Caco-2 (cell line): ENCODE data around the gene DNAJB4. TPM values are rescaled to one million over a fixed set of nuclear protein-coding genes. Genes with fewer than 3 reads are reported as not detected.

Experiments
- BruUV-seq: library from RNA; stranded (reverse); fragments of 400-500 nt; replicated peaks from 2 replicates; lab custom pipeline; 2021; lab: Mats Ljungman, UMichigan
- CTCF ChIA-PET: fragments of 300-600 bp; sonication (Branson Sonifier 250); formaldehyde crosslinking; loops from one replicate; lab custom pipeline; 2022; ENCODE audit warnings: antibody characterized with exemption; lab: Charles Lee
- POLR2A ChIA-PET: fragments of 300-600 bp; sonication (Branson Sonifier 250); formaldehyde crosslinking; loops from one replicate; lab custom pipeline; 2022; ENCODE audit warnings: antibody characterized with exemption; lab: Charles Lee
- DNase-seq, 2 experiments: peaks; one replicate each; pipeline versions ENCODE4 v3.0.0 to v3.0.0-alpha.2; 2020 to 2022
- H3K27me3 ChIP-seq: replicated peaks from 2 replicates; pipeline ENCODE4 v1.6.0; 2011; ENCODE audit warnings: low read length; ENCODE audit not compliant: control insufficient read depth, insufficient read depth
- H3K36me3 ChIP-seq: 2 replicates; pipeline ENCODE4 v1.5.1; 2011; ENCODE audit warnings: low read length; ENCODE audit not compliant: control insufficient read depth, insufficient read depth
- H3K4me1 ChIP-seq: fragments of 250-450 bp; sonication (Bioruptor Pico); 2 replicates; pipeline ENCODE4 v1.5.1; 2020; ENCODE audit warnings: mild to moderate bottlenecking
- H3K4me3 ChIP-seq: 2 replicates; pipeline ENCODE4 v1.5.1; 2011; ENCODE audit warnings: low read depth, mild to moderate bottlenecking, control low read depth, low read length
- H3K9me3 ChIP-seq: fragments of 250-450 bp; sonication (Bioruptor Pico); 2 replicates; pipeline ENCODE4 v1.5.1; 2020; ENCODE audit warnings: mild to moderate bottlenecking, moderate library complexity
- H3K27ac Mint-ChIP-seq: one replicate; pipeline ENCODE4 v1.8.0; 2022; ENCODE audit warnings: mixed read lengths; ENCODE audit not compliant: unreplicated experiment
- H3K27me3 Mint-ChIP-seq: one replicate; pipeline ENCODE4 v1.8.0; 2022; ENCODE audit warnings: mixed read lengths; ENCODE audit not compliant: insufficient read depth, unreplicated experiment
- H3K36me3 Mint-ChIP-seq: one replicate; pipeline ENCODE4 v1.8.0; 2022; ENCODE audit warnings: mild to moderate bottlenecking, mixed read lengths; ENCODE audit not compliant: insufficient read depth, unreplicated experiment
- H3K4me1 Mint-ChIP-seq: one replicate; pipeline ENCODE4 v1.8.0; 2022; ENCODE audit warnings: low read depth, mixed read lengths; ENCODE audit not compliant: unreplicated experiment
- H3K4me3 Mint-ChIP-seq: one replicate; pipeline ENCODE4 v1.8.0; 2022; ENCODE audit warnings: mild to moderate bottlenecking, moderate library complexity, mixed read lengths; ENCODE audit not compliant: unreplicated experiment
- H3K9me3 Mint-ChIP-seq: one replicate; pipeline ENCODE4 v1.8.0; 2022; ENCODE audit warnings: mixed read lengths; ENCODE audit not compliant: unreplicated experiment
- intact Hi-C: fragments of 100-400 bp; cut with micrococcal nuclease; formaldehyde crosslinking; loops from one replicate; pipeline ENCODE4 v1.10.0; 2022; ENCODE audit not compliant: unreplicated experiment
- total RNA-seq: library from RNA; stranded (reverse); gene quantifications from 2 replicates; pipeline ENCODE4 v1.2.3, GENCODE V29; 2022
- TF ChIP-seq, protein P1 (sequence below), 2 experiments: fragments of 200-600 bp in 1 of 2; IDR thresholded peaks; 1 replicate in 1 of 2; 2 replicates in 1 of 2; pipeline versions ENCODE4 v1.5.1 to v1.8.0; 2011 to 2022; ENCODE audit warnings: antibody characterized with exemption in 1 of 2, control low read depth in 1 of 2, inconsistent platforms in 1 of 2, low read depth in 1 of 2, low read length in 1 of 2, mild to moderate bottlenecking in 1 of 2, moderate library complexity in 1 of 2; ENCODE audit not compliant: insufficient read depth in 1 of 2, severe bottlenecking in 1 of 2, unreplicated experiment in 1 of 2

Gene DNAJB4
- total RNA-seq, 1 experiment from 2014 or later: 6.5 TPM

DNA sequence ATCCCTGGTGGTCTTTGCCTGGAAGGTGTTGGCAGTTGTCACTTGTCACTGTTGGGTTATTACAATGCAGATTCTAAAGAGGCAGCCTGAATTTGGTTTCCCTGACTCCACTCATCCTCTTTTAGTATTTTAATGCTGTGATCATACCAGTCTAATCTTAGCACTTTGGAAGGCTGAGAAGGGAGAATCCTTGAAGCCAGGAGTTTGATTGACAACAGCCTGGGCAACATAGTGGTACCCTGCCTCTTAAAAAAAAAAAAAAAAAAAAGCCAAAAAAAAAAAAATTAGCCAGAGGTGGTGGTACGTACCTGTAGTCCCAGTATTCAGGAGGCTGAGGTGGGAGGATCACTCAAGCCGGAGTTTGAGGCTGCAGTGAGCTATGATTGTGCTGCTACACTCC, 48.8 kb downstream of the DNAJB4 start:
- Histone ChIP-seq H3K27me3 (no peaks in the 10 kb centered on the region), H3K4me3 (no peak overlapping the region), H3K36me3 (no peaks in the 10 kb centered on the region), H3K4me1 (no peaks in the 10 kb centered on the region), H3K9me3 (no peaks in the 10 kb centered on the region)
- Mint-ChIP-seq H3K9me3 (no peaks in the 10 kb centered on the region), H3K36me3 (no peaks in the 10 kb centered on the region), H3K4me1 (no peaks in the 10 kb centered on the region), H3K27me3 (no peaks in the 10 kb centered on the region), H3K4me3 (no peak overlapping the region), H3K27ac (no peak overlapping the region)
- DNase-seq: no peak
- CTCF ChIA-PET: no interaction called here
- no TSS peak for BruUV-seq
- TF ChIP-seq, protein P1, sequence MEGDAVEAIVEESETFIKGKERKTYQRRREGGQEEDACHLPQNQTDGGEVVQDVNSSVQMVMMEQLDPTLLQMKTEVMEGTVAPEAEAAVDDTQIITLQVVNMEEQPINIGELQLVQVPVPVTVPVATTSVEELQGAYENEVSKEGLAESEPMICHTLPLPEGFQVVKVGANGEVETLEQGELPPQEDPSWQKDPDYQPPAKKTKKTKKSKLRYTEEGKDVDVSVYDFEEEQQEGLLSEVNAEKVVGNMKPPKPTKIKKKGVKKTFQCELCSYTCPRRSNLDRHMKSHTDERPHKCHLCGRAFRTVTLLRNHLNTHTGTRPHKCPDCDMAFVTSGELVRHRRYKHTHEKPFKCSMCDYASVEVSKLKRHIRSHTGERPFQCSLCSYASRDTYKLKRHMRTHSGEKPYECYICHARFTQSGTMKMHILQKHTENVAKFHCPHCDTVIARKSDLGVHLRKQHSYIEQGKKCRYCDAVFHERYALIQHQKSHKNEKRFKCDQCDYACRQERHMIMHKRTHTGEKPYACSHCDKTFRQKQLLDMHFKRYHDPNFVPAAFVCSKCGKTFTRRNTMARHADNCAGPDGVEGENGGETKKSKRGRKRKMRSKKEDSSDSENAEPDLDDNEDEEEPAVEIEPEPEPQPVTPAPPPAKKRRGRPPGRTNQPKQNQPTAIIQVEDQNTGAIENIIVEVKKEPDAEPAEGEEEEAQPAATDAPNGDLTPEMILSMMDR (IDR thresholded peaks at IDR 0.05; ENCODE audit: insufficient read depth in 1 of 2, low read depth in 1 of 2, low read length in 1 of 2, severe bottlenecking in 1 of 2, unreplicated experiment in 1 of 2): no peak
- intact Hi-C loops: no loop called here
- POLR2A ChIA-PET: no interaction called here

- POLR2A ChIA-PET: no interaction called here
- Histone ChIP-seq H3K36me3 (no peaks in the 10 kb centered on the region), H3K4me3 (no peak overlapping the region), H3K27me3 (no peaks in the 10 kb centered on the region), H3K9me3 (no peaks in the 10 kb centered on the region), H3K4me1 (no peaks in the 10 kb centered on the region)
- no peak for DNase-seq
- no peaks in the 10 kb centered on the region for H3K4me1 Mint-ChIP-seq
- BruUV-seq: no TSS peak
- CTCF ChIA-PET: no interaction called here
- intact Hi-C loops: no loop called here
- no peak overlapping the region for H3K4me3 Mint-ChIP-seq
- TF ChIP-seq, protein P1 (IDR thresholded peaks at IDR 0.05; ENCODE audit: insufficient read depth in 1 of 2, low read depth in 1 of 2, low read length in 1 of 2, severe bottlenecking in 1 of 2, unreplicated experiment in 1 of 2): no peak
- no peaks in the 10 kb centered on the region for H3K27me3 Mint-ChIP-seq
- no peaks in the 10 kb centered on the region for H3K9me3 Mint-ChIP-seq
- H3K36me3 Mint-ChIP-seq: no peaks in the 10 kb centered on the region
- H3K27ac Mint-ChIP-seq: no peak overlapping the region
Observed at GRCh38 chr1:78054559-78054958, 49.8 kb downstream of the DNAJB4 start.

DNA sequence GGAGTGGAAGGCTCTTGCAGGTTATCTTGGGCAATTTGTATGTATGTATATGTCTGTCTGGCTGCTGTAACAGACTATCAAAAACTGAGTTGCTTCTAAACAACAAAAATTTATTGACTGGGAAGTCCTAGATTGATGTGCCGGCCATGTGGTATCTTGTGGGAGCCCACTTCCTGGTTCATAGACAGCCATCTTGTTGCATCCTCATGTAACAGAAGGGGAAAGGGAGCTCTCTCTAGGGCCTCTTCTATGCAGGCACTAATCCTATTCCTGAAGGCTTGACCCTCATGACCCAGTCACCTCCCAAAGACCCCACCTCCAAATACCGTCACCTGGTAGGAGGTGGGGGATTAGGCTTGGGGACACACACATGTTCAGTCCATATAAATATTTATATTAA, 50.2 kb downstream of the DNAJB4 start:
- Histone ChIP-seq H3K4me3 (no peak overlapping the region), H3K36me3 (no peaks in the 10 kb centered on the region), H3K4me1 (no peaks in the 10 kb centered on the region), H3K9me3 (no peaks in the 10 kb centered on the region), H3K27me3 (no peaks in the 10 kb centered on the region)
- Mint-ChIP-seq H3K9me3 (no peaks in the 10 kb centered on the region), H3K4me3 (no peak overlapping the region), H3K27me3 (no peaks in the 10 kb centered on the region), H3K4me1 (no peaks in the 10 kb centered on the region), H3K36me3 (no peaks in the 10 kb centered on the region), H3K27ac (no peak overlapping the region)
- no peak for DNase-seq
- ChIA-PET POLR2A (no interaction called here), CTCF (no interaction called here)
- no TSS peak for BruUV-seq
- intact Hi-C loops: no loop called here
- TF ChIP-seq, protein P1 (IDR thresholded peaks at IDR 0.05; ENCODE audit: insufficient read depth in 1 of 2, low read depth in 1 of 2, low read length in 1 of 2, severe bottlenecking in 1 of 2, unreplicated experiment in 1 of 2): no peak
